Activated CD4-positive, alpha-beta T cell treated with anti-CD3 and anti-CD28 coated beads for 36 hours (primary cell): Measurements from ENCODE around the gene RNF11. TPM values are rescaled to one million over a fixed set of nuclear protein-coding genes. Genes with fewer than 3 reads are reported as not detected.

Source experiments
- ATAC-seq: fragments of 200-7000 bp; cut with Tn5 transposase; one replicate; pipeline ENCODE4 v1.10.0; 2021; ENCODE audit warnings: mild to moderate bottlenecking, moderate library complexity
- CTCF ChIA-PET: fragments of 350-600 bp; sonication (Branson Sonifier 250); formaldehyde crosslinking; loops from one replicate; lab custom pipeline; 2021; ENCODE audit warnings: antibody characterized with exemption; lab: Charles Lee
- POLR2A ChIA-PET: fragments of 350-600 bp; sonication (Branson Sonifier 250); formaldehyde crosslinking; loops from one replicate; lab custom pipeline; 2021; ENCODE audit warnings: antibody characterized with exemption, inconsistent platforms; lab: Charles Lee
- DNase-seq: peaks from one replicate; pipeline ENCODE4 v3.0.0-alpha.2; 2020
- H3K27ac Mint-ChIP-seq: one replicate; pipeline ENCODE4 v1.8.0; 2021; ENCODE audit warnings: mixed read lengths
- H3K27me3 Mint-ChIP-seq: one replicate; pipeline ENCODE4 v1.8.0; 2021; ENCODE audit warnings: mixed read lengths
- H3K36me3 Mint-ChIP-seq: one replicate; pipeline ENCODE4 v1.8.0; 2021; ENCODE audit warnings: low read depth, mixed read lengths
- H3K4me1 Mint-ChIP-seq: one replicate; pipeline ENCODE4 v1.8.0; 2021; ENCODE audit warnings: mixed read lengths
- H3K4me3 Mint-ChIP-seq: one replicate; pipeline ENCODE4 v1.8.0; 2021; ENCODE audit warnings: mild to moderate bottlenecking, moderate library complexity, mixed read lengths
- H3K9me3 Mint-ChIP-seq: one replicate; pipeline ENCODE4 v1.8.0; 2021; ENCODE audit warnings: low read depth, mixed read lengths
- intact Hi-C, 2 experiments: fragments of 100-400 bp; cut with DNase I in 1 of 2; cut with micrococcal nuclease in 1 of 2; formaldehyde crosslinking; loops; one replicate each; pipeline versions ENCODE4 v1.14.2 to v1.15.1; 2022 to 2024; cut with DNase I, micrococcal nuclease
- total RNA-seq, 2 experiments: library from RNA; stranded (reverse); gene quantifications; one replicate each; pipeline ENCODE4 v1.2.3, GENCODE V29; 2021

The RNF11 gene
- total RNA-seq, 2 experiments from 2014 or later: 20.6 to 26.0 TPM

GRCh38 chr1:51313268-51313852 is 77.3 kb downstream of the RNF11 start:
- no peaks in the 10 kb centered on the region for H3K27me3 Mint-ChIP-seq
- H3K4me1 Mint-ChIP-seq: peaks cover 10% of the 10 kb centered on the region
- DNase-seq: no peak
- ATAC-seq: no peak
- no peaks in the 10 kb centered on the region for H3K36me3 Mint-ChIP-seq
- POLR2A ChIA-PET: interaction anchor here (0.6 to 0.7 kb wide), 2 partner anchors 17 to 89 kb away, joined by 5 read pairs; no protein-coding TSS in a partner anchor
- CTCF ChIA-PET: interaction anchor here (0.6 to 2.8 kb wide), 2 partner anchors 17 to 769 kb away, joined by 3 to 9 read pairs; no protein-coding TSS in a partner anchor
- intact Hi-C loops: no loop called here
- no peaks in the 10 kb centered on the region for H3K9me3 Mint-ChIP-seq
- H3K27ac Mint-ChIP-seq: no peak overlapping the region
- H3K4me3 Mint-ChIP-seq: no peak overlapping the region

DNA sequence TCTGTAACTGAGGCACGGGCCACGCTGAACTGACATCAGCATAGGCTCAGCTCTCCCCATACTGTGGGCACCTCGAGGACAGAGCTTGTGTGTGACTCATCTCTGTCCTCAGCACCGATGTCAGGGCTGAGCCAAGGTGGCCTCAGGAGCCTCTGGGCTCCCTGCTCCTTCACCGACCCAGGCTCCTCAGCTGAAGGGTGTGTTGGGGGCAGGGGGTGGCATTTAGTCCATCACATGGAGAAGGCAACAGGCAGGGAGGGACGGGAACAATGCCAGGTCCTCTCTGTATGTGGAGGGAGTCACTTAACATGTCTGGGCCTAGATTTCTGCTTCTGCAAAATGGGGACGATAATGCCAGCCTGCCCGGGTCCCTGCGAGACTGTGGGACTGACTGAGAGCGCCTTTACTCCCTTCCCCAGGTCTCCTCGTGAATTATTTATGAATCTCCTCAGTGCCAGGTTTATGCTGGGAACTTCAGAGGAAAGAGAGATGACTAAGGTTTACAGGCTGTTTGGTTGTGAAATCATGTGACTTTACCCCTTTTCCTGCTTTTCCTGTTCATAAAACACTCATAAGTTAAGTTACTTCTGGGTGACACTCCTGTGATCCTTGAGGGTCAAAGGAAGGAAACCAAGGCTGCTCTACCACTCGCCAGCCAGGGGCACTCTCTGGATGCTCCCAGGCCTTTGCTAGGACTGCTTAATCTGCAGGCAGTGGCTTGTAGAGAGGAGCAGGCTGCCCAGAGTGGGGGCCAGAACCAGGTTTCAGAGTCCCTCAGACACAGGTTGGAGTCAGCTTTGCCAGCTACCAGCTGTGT is 78.1 kb downstream of the RNF11 start:
- H3K4me3 Mint-ChIP-seq: no peak overlapping the region
- peak; percentile 79 for ATAC-seq
- POLR2A ChIA-PET: no interaction called here
- intact Hi-C loops: no loop called here
- DNase-seq: peak; percentile 30
- H3K27me3 Mint-ChIP-seq: no peaks in the 10 kb centered on the region
- H3K4me1 Mint-ChIP-seq: peaks cover 10% of the 10 kb centered on the region
- no peaks in the 10 kb centered on the region for H3K36me3 Mint-ChIP-seq
- H3K27ac Mint-ChIP-seq: peak overlapping the region; percentile 61
- H3K9me3 Mint-ChIP-seq: no peaks in the 10 kb centered on the region
- CTCF ChIA-PET: interaction anchor here (0.6 to 2.8 kb wide), 2 partner anchors 17 to 884 kb away, joined by 3 to 9 read pairs; no protein-coding TSS in a partner anchor

DNA sequence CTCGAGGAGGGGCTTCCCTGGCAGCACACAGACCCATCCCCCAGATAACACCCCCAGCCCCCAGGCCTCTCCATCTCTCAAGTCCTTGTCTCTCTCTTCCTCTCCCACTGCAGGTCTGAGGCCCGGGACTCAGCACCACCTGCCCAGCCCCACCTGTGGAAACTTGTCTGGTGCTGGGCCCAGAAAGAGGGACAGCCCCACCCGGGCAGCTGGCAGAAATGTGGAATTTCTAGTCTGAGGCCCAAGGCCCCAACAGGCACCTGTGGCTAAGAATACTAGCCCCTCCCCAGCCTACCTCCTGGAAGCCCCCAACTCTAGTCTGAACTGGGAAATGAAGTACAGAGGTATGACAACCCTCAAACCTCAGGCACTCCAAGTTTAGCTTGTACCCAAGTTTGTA is 78.9 kb downstream of the RNF11 start:
- no peaks in the 10 kb centered on the region for H3K9me3 Mint-ChIP-seq
- ChIA-PET POLR2A (no interaction called here), CTCF (interaction anchor here (0.6 to 0.9 kb wide), 2 partner anchors 18 to 885 kb away, joined by 3 to 5 read pairs; no protein-coding TSS in a partner anchor)
- H3K36me3 Mint-ChIP-seq: no peaks in the 10 kb centered on the region
- DNase-seq (no peak), ATAC-seq (no peak)
- no peak overlapping the region for H3K4me3 Mint-ChIP-seq
- H3K27me3 Mint-ChIP-seq: no peaks in the 10 kb centered on the region
- intact Hi-C loops: no loop called here
- H3K4me1 Mint-ChIP-seq: peaks cover 10% of the 10 kb centered on the region
- H3K27ac Mint-ChIP-seq: no peak overlapping the region

DNA sequence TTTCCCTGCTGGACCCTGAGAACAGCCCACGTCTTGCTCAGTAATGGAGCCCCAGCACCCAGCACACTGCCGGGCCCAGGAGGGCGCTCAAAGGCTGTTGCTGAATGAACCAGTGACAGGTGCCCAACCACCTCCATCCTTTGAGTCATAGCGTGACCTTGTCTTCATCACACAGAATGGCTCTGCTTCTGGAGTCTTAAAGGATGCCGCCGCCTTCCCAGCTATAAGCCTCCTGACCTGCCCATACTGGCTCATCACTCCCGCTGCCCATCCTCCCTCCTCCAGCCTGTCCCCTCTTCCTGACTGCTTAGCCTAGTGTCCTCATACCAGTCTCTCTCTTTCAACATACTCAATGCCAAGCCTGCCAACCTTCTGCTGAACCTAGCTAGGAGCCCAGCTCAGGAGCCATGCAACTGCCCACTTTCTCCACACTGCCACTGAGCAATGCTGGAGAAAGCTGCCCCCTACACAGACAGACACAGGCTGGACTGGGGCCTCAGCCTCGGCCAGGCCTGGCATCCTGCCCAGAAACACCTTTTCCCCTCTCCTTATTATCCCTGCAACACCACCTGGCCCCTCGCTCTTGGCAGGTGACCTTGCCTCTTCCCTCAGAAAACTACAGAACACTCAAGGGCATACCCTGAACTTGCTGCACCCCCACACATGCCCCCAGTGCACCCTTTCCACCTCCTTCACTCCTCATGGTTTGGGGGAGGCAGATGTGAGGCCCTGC is 80.2 kb downstream of the RNF11 start:
- no peak overlapping the region for H3K4me3 Mint-ChIP-seq
- no peaks in the 10 kb centered on the region for H3K36me3 Mint-ChIP-seq
- no peaks in the 10 kb centered on the region for H3K9me3 Mint-ChIP-seq
- ChIA-PET CTCF (no interaction called here), POLR2A (no interaction called here)
- peak; percentile 40 for DNase-seq
- peak; percentile 56 for ATAC-seq
- intact Hi-C loops: no loop called here
- peak overlapping the region; percentile 12 for H3K27ac Mint-ChIP-seq
- no peaks in the 10 kb centered on the region for H3K27me3 Mint-ChIP-seq
- peaks cover 10% of the 10 kb centered on the region for H3K4me1 Mint-ChIP-seq

DNA sequence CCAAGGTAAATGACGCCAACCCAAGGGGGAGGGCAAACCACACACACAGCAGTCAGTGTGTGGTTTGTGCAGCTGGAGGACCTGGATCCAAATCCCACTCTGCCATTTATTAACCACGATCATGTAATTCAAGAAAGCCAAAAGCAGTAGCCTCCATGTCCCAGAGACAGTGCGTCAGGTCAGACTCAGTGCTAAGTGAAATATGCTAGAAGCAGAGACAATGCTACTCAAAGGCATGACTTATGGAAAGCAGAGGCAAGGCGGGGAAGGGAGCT is 80.7 kb downstream of the RNF11 start:
- ChIA-PET POLR2A (no interaction called here), CTCF (no interaction called here)
- Mint-ChIP-seq H3K4me3 (no peak overlapping the region), H3K27ac (peak overlapping the region; percentile 12), H3K36me3 (no peaks in the 10 kb centered on the region), H3K4me1 (peaks cover 10% of the 10 kb centered on the region), H3K27me3 (no peaks in the 10 kb centered on the region), H3K9me3 (no peaks in the 10 kb centered on the region)
- intact Hi-C loops: no loop called here
- ATAC-seq (no peak), DNase-seq (no peak)

- ChIA-PET CTCF (interaction anchor here (0.7 kb wide), 1 partner anchor 398 kb away, joined by 3 read pairs; no protein-coding TSS in a partner anchor), POLR2A (no interaction called here)
- no peak for ATAC-seq
- Mint-ChIP-seq H3K27ac (no peak overlapping the region), H3K4me1 (peaks cover 10% of the 10 kb centered on the region), H3K27me3 (no peaks in the 10 kb centered on the region), H3K36me3 (no peaks in the 10 kb centered on the region), H3K9me3 (no peaks in the 10 kb centered on the region), H3K4me3 (no peak overlapping the region)
- intact Hi-C loops: no loop called here
- no peak for DNase-seq
Observed at GRCh38 chr1:51317798-51318197, 81.7 kb downstream of the RNF11 start.

DNA sequence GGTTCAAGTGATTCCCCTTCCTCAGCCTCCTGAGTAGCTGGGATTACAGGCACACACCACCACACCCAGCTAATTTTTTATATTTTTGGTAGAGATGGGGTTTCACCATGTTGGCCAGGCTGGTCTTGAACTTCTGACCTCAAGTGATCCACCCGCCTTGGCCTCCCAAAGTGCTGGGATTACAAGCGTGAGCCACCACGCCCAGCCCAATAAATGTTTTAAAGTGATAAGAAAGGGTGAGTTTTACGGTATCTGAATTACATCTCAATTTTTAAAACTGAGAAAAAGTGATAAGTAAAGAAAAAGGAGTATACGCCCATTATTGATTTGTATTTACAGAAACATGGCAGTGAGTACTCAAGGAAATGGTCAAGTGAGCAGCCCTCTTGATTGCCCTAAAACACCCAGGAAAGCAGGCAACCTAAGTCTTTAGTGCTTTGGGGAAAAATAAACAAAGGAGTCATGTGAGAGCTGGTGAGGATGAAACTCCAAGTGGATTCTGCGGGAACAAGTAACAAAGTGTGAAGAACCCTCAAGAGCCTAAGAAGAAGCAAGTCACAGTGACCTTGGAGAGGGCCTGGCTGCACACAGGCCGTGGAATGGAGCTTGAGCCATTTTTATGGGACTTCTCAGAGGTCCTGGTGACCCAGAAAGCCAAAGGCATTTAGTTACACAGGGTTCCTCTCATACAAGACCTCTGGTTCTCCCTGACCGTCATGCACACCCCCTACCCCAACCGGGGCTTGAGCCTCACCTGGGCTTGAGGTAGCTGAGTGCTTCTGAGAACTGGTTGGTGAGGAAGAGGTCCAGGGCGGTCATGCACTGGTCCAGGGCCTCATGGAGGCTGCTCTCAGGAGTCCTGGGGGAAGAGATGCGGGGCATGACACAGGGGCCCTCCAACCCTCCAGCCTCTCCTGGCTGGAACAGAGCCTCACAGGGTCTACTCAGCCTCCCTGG is 85.2 kb downstream of the RNF11 start:
- no peaks in the 10 kb centered on the region for H3K36me3 Mint-ChIP-seq
- intact Hi-C loops: no loop called here
- CTCF ChIA-PET: no interaction called here

DNA sequence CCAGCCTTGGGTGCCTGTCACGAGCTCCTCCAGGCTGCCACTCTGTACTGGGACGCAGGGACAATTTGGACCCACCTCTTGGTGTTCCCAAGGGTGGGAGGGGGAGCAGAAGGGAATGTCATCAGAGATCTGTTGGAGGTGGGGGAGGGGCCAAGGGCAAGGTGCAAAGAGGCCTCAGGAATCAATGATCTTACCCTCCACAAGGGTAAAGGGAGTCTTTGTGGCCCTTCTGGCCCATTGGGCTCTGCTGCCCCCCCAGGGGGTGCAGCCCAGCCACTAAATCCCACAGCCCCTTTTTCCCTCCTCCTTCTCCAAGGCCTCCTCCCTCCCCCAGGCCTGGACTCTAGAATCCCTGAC is 85.8 kb downstream of the RNF11 start:
- no peaks in the 10 kb centered on the region for H3K27me3 Mint-ChIP-seq
- no peak overlapping the region for H3K4me3 Mint-ChIP-seq
- DNase-seq (no peak), ATAC-seq (no peak)
- no peaks in the 10 kb centered on the region for H3K4me1 Mint-ChIP-seq
- intact Hi-C loops: no loop called here
- CTCF ChIA-PET: no interaction called here
- H3K27ac Mint-ChIP-seq: no peak overlapping the region
- no peaks in the 10 kb centered on the region for H3K9me3 Mint-ChIP-seq
- no peaks in the 10 kb centered on the region for H3K36me3 Mint-ChIP-seq
- POLR2A ChIA-PET: no interaction called here

More for the DNA sequence above, 85.2 kb downstream of the RNF11 start:
- POLR2A ChIA-PET: no interaction called here
- Mint-ChIP-seq H3K9me3 (no peaks in the 10 kb centered on the region), H3K27me3 (no peaks in the 10 kb centered on the region), H3K4me1 (no peaks in the 10 kb centered on the region), H3K4me3 (no peak overlapping the region), H3K27ac (no peak overlapping the region)
- ATAC-seq: no peak
- DNase-seq: no peak

GRCh38 chr1:51322417-51323101 is 86.5 kb downstream of the RNF11 start:
- CTCF ChIA-PET: interaction anchor here (1.0 kb wide), 1 partner anchor 31 kb away, joined by 3 read pairs; no protein-coding TSS in a partner anchor

More at GRCh38 chr1:51322417-51323101, 86.5 kb downstream of the RNF11 start:
- Mint-ChIP-seq H3K27ac (no peak overlapping the region), H3K9me3 (no peaks in the 10 kb centered on the region), H3K4me3 (no peak overlapping the region), H3K36me3 (no peaks in the 10 kb centered on the region), H3K27me3 (peaks cover 2% of the 10 kb centered on the region), H3K4me1 (peaks cover 2% of the 10 kb centered on the region)
- DNase-seq: no peak
- ATAC-seq: no peak
- POLR2A ChIA-PET: no interaction called here
- intact Hi-C loops: no loop called here
